ENCODE measurements around the gene PDS5B.

Gene PDS5B

DNA sequence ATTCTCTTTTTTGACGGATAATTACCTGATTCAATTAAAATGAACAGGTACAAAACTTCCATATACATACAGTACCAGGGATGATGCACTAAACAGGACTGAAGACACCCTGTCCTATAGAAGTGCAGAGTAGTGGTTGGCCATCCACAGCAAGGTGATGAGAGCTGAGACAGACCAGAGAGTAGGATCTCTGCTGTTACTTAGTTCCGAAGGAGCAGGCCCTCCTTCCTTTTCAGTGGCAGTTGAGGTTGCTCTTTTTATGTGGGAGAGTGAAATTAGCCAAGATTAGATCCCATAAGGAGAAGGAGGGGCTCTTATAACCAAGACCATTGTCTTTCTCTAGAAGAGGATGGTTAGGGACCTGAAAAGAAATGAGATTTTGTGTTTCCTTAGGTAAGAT lies 4.0 kb downstream of the PDS5B start:
- no peak overlapping the region for H3K4me3 ChIP-seq (ENCODE audit: low read length)

DNA sequence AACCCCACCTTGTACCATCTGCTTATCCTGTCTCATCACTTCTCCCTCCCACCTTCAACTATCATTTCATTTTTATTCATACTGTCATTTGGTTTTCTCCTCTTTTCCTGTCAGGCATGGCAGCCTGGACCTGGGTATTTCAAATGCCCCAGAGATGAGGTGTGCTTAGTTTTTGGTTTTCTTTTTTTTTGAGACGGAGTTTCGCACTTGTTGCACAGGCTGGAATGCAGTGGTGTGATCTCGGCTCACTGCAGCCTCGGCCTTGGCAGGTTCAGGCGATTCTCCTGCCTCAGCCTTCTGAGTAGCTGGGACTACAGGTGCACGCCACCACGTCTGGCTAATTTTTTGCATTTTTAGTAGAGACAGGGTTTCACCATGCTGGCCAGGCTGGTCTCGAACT lies 5.8 kb downstream of the PDS5B start:
- Histone ChIP-seq H3K9me3 (ENCODE audit: control insufficient read depth, insufficient read depth, low read length) (no peaks in the 10 kb centered on the region), H3K79me2 (ENCODE audit: control insufficient read depth, low read length) (peaks cover 100% of the 10 kb centered on the region), H3K4me3 (ENCODE audit: low read length) (no peak overlapping the region), H3F3A (ENCODE audit: control insufficient read depth, insufficient read depth) (no peaks in the 10 kb centered on the region), H3K4me1 (ENCODE audit: control insufficient read depth, low read length) (peaks cover 19% of the 10 kb centered on the region), H3K27me3 (ENCODE audit: control insufficient read depth, low read length) (no peaks in the 10 kb centered on the region), H3K9me2 (replicated peaks; ENCODE audit: control insufficient read depth, low read length) (no peaks in the 10 kb centered on the region), H4K20me1 (ENCODE audit: control insufficient read depth, insufficient read depth, low read depth, low read length) (peaks cover 22% of the 10 kb centered on the region), H3K4me2 (ENCODE audit: low read length) (no peak overlapping the region), H3K36me3 (ENCODE audit: control insufficient read depth, low read length) (peaks cover 18% of the 10 kb centered on the region), H3K27ac (ENCODE audit: low read depth, low read length) (no peak overlapping the region)
- TF ChIP-seq, protein P1, sequence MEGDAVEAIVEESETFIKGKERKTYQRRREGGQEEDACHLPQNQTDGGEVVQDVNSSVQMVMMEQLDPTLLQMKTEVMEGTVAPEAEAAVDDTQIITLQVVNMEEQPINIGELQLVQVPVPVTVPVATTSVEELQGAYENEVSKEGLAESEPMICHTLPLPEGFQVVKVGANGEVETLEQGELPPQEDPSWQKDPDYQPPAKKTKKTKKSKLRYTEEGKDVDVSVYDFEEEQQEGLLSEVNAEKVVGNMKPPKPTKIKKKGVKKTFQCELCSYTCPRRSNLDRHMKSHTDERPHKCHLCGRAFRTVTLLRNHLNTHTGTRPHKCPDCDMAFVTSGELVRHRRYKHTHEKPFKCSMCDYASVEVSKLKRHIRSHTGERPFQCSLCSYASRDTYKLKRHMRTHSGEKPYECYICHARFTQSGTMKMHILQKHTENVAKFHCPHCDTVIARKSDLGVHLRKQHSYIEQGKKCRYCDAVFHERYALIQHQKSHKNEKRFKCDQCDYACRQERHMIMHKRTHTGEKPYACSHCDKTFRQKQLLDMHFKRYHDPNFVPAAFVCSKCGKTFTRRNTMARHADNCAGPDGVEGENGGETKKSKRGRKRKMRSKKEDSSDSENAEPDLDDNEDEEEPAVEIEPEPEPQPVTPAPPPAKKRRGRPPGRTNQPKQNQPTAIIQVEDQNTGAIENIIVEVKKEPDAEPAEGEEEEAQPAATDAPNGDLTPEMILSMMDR (IDR thresholded peaks at IDR 0.05; ENCODE audit: low read depth, low read length, poor library complexity, severe bottlenecking): no peak
- TF ChIP-seq EZH2phosphoT487 (IDR thresholded peaks at IDR 0.05; ENCODE audit: borderline replicate concordance, low read length): no peak

More for the DNA sequence above, 4.0 kb downstream of the PDS5B start:
- no peaks in the 10 kb centered on the region for H3K9me2 ChIP-seq (replicated peaks; ENCODE audit: control insufficient read depth, low read length)
- peaks cover 25% of the 10 kb centered on the region for H3K4me1 ChIP-seq (ENCODE audit: control insufficient read depth, low read length)
- H3K79me2 ChIP-seq (ENCODE audit: control insufficient read depth, low read length): peaks cover 83% of the 10 kb centered on the region
- peaks cover 22% of the 10 kb centered on the region for H4K20me1 ChIP-seq (ENCODE audit: control insufficient read depth, insufficient read depth, low read depth, low read length)
- H3K27me3 ChIP-seq (ENCODE audit: control insufficient read depth, low read length): no peaks in the 10 kb centered on the region
- 0 out of 2 replicates have a peak overlapping the region, but pooled peaks have one; percentile 16 for H3K4me2 ChIP-seq (ENCODE audit: low read length)
- no peak for TF ChIP-seq EZH2phosphoT487 (IDR thresholded peaks at IDR 0.05; ENCODE audit: borderline replicate concordance, low read length)
- TF ChIP-seq, protein P1 (IDR thresholded peaks at IDR 0.05; ENCODE audit: low read depth, low read length, poor library complexity, severe bottlenecking): no peak
- H3K9me3 ChIP-seq (ENCODE audit: control insufficient read depth, insufficient read depth, low read length): no peaks in the 10 kb centered on the region
- H3K36me3 ChIP-seq (ENCODE audit: control insufficient read depth, low read length): peaks cover 15% of the 10 kb centered on the region
- no peaks in the 10 kb centered on the region for H3F3A ChIP-seq (ENCODE audit: control insufficient read depth, insufficient read depth)
- no peak overlapping the region for H3K27ac ChIP-seq (ENCODE audit: low read depth, low read length)

DNA sequence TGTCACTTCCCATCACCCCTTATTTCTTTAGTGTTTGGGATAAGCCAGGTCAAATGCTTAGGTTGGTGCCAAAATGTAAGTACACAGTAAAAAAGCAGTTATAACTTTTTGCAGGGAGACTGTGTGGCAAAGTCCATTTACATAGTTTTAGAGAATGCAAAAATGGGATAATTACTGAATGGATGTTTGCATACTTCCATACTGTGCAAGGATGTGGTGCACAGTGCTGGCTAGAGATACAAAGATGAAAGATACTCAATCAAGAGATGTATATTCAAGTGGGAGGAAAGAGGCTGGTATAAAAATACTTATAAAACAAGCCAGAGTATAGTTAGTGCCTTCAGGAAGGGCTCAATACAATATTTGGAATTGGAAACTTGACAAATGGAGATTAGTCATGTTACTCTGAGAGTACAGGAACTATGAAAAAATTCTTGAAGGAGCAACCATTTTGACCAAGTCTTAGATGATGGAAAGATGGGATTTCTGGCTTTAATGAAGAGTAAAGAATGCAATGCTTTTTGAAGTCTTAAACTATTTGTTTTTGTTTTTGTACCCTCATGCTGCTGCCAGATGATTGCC lies 8.0 kb downstream of the PDS5B start:
- H3F3A ChIP-seq (ENCODE audit: control insufficient read depth, insufficient read depth): no peaks in the 10 kb centered on the region
- no peak overlapping the region for H3K4me2 ChIP-seq (ENCODE audit: low read length)
- peaks cover 100% of the 10 kb centered on the region for H3K79me2 ChIP-seq (ENCODE audit: control insufficient read depth, low read length)
- H3K36me3 ChIP-seq (ENCODE audit: control insufficient read depth, low read length): peaks cover 12% of the 10 kb centered on the region
- no peaks in the 10 kb centered on the region for H3K27me3 ChIP-seq (ENCODE audit: control insufficient read depth, low read length)
- TF ChIP-seq, protein P1 (IDR thresholded peaks at IDR 0.05; ENCODE audit: low read depth, low read length, poor library complexity, severe bottlenecking): no peak
- no peak for TF ChIP-seq EZH2phosphoT487 (IDR thresholded peaks at IDR 0.05; ENCODE audit: borderline replicate concordance, low read length)
- H3K4me1 ChIP-seq (ENCODE audit: control insufficient read depth, low read length): peaks cover 8% of the 10 kb centered on the region
- peaks cover 9% of the 10 kb centered on the region; the same call in 1 of the 2 replicates for H4K20me1 ChIP-seq (ENCODE audit: control insufficient read depth, insufficient read depth, low read depth, low read length)
- no peaks in the 10 kb centered on the region for H3K9me2 ChIP-seq (replicated peaks; ENCODE audit: control insufficient read depth, low read length)
- no peaks in the 10 kb centered on the region for H3K9me3 ChIP-seq (ENCODE audit: control insufficient read depth, insufficient read depth, low read length)
- H3K4me3 ChIP-seq (ENCODE audit: low read length): no peak overlapping the region
- H3K27ac ChIP-seq (ENCODE audit: low read depth, low read length): no peak overlapping the region

All from DOHH2 (cell line).